Mucosa of descending colon (tissue), 3 donors: ENCODE measurements around the gene SLC39A13. TPM values are rescaled to one million over a fixed set of nuclear protein-coding genes. Genes with fewer than 3 reads are reported as not detected.
A peak's percentile ranks its signal among the peaks of the same experiment; 100 is the strongest.

Source experiments
- ATAC-seq: fragments of 200-7000 bp; cut with Tn5 transposase; one replicate; pipeline ENCODE4 v1.9.1; 2020; ENCODE audit warnings: mild to moderate bottlenecking, moderate library complexity
- DNase-seq, 3 donors: peaks; one replicate each; pipeline ENCODE4 v3.0.0-alpha.2; 2020
- H3K36me3 ChIP-seq: fragments of 200-600 bp; one replicate; pipeline ENCODE4 v1.8.0; 2021; ENCODE audit warnings: low read depth, mild to moderate bottlenecking
- H3K4me1 ChIP-seq: fragments of 200-600 bp; one replicate; pipeline ENCODE4 v1.8.0; 2021; ENCODE audit warnings: low read depth, mild to moderate bottlenecking
- H3K4me3 ChIP-seq: fragments of 200-600 bp; one replicate; pipeline ENCODE4 v1.8.0; 2021; ENCODE audit warnings: mild to moderate bottlenecking
- H3K9me3 ChIP-seq: fragments of 200-600 bp; one replicate; pipeline ENCODE4 v1.8.0; 2021; ENCODE audit warnings: mild to moderate bottlenecking
- CTCF ChIP-seq: fragments of 200-600 bp; IDR thresholded peaks from one replicate; pipeline ENCODE4 v1.8.0; 2022; ENCODE audit warnings: antibody characterized with exemption, mild to moderate bottlenecking
- intact Hi-C, 2 donors: fragments of 100-400 bp; cut with DNase I in 1 of 2; cut with micrococcal nuclease in 1 of 2; formaldehyde crosslinking; loops; one replicate each; pipeline versions ENCODE4 v1.11.0 to v1.11.1; 2022; cut with DNase I, micrococcal nuclease
- total RNA-seq, 3 donors: library from RNA; stranded (reverse); fragmentation: NEBNext Ultra II Directional in 2 of 3; extraction: Animal tissue kit (Norgen Biotek cat#: 25700) in 2 of 3; gene quantifications; one replicate each; pipeline versions ENCODE4 v1.2.1 to v1.2.4, GENCODE V29; 2021 to 2023
- donor health status: DM: no; HTN: no; CAD: no; lungs with moderate emphysema.
- donor health status: DM: no; HTN: no; CAD: no.
- donor health status: DM: no; HTN: yes; CAD: no.

SLC39A13 gene
- total RNA-seq, 3 donors from 2014 or later = 14.4 to 30.9 (median 21.4) TPM

- TF ChIP-seq CTCF = no peak
- Histone ChIP-seq H3K4me3 (no peak overlapping the region), H3K4me1 (peaks cover 2% of the 10 kb centered on the region), H3K36me3 (no peaks in the 10 kb centered on the region), H3K9me3 (no peaks in the 10 kb centered on the region)
- intact Hi-C loops = no loop called here
- DNase-seq = no peak
- no peak for ATAC-seq
Measured at GRCh38 chr11:47430524-47430923, 22.1 kb downstream of the SLC39A13 start.

- Histone ChIP-seq H3K36me3 (no peaks in the 10 kb centered on the region), H3K4me1 (no peaks in the 10 kb centered on the region), H3K9me3 (no peaks in the 10 kb centered on the region), H3K4me3 (no peak overlapping the region)
- no peak for TF ChIP-seq CTCF
- ATAC-seq (no peak), DNase-seq (no peak)
- intact Hi-C loops = no loop called here
Measured at GRCh38 chr11:47431356-47432083, 23.1 kb downstream of the SLC39A13 start.

- DNase-seq (no peak), ATAC-seq (peak; percentile 57)
- intact Hi-C loops = no loop called here
- no peak for TF ChIP-seq CTCF
- Histone ChIP-seq H3K9me3 (no peaks in the 10 kb centered on the region), H3K4me3 (no peak overlapping the region), H3K36me3 (no peaks in the 10 kb centered on the region), H3K4me1 (peaks cover 5% of the 10 kb centered on the region)
Measured at GRCh38 chr11:47433157-47433556, 24.8 kb downstream of the SLC39A13 start.

GRCh38 chr11:47434011-47434786, 25.8 kb downstream of the SLC39A13 start:
- Histone ChIP-seq H3K9me3 (no peaks in the 10 kb centered on the region), H3K36me3 (no peaks in the 10 kb centered on the region), H3K4me1 (peaks cover 5% of the 10 kb centered on the region), H3K4me3 (no peak overlapping the region)
- no peak for ATAC-seq
- TF ChIP-seq CTCF = no peak
- intact Hi-C loops = no loop called here
- DNase-seq = no peak

GRCh38 chr11:47435687-47436086, 27.3 kb downstream of the SLC39A13 start:
- DNase-seq (no peak), ATAC-seq (no peak)
- no peak for TF ChIP-seq CTCF

More at GRCh38 chr11:47435687-47436086, 27.3 kb downstream of the SLC39A13 start:
- H3K36me3 ChIP-seq = no peaks in the 10 kb centered on the region
- no peak overlapping the region for H3K4me3 ChIP-seq
- H3K9me3 ChIP-seq = no peaks in the 10 kb centered on the region
- H3K4me1 ChIP-seq = peaks cover 5% of the 10 kb centered on the region
- intact Hi-C loops = no loop called here
